Measurements from ENCODE around the gene DNAJC15.
A peak's percentile ranks its signal among the peaks of the same experiment; 100 is the strongest.

The DNAJC15 gene

DNA sequence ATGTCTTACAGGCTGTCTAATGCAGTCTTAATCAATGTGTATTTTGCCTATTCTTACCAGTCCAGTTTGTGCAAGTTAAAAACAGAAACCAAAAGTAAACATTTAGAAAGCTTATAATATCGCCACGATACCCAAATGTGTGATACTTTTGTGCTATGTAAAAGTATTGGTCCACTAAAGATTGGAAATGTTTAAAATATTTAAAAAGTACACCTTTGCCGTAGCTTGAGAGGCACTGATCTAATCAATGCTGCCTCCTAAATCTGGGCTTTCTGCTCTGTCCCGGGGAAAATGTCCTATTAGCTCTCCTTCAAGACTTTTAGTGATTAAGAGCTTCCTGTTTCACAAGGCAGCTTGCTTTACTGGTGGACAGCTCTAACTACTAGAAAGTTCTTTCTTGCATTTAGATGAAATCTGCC, 64.7 kb downstream of the DNAJC15 start:
- DNase-seq = no peak

DNA sequence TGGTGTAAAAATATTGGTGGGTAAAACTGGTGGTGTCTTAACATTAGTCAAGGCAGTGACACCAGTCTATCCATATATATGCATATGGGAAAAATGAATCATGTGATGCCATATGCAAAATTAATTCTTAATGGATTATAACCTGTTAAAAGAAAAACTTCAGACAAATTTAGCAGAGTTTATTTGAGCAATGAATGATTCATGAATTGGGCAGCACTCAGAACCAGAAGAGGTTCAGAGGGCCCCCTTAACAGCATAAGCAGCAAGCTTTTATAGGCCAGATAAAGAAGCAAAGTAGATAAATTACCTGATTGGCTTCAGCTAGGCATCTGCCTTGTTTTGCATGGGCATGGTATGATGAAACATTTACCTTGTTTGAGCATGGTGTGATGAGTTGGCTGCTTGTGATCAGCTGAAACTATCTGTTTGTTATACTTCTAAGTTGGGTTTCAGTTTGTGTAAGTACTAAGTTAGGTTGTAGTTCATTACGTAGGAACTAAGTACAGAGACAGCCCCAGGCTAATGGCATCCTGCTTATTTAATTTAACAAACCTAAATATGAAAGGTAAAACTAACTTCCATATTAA, 66.6 kb downstream of the DNAJC15 start:
- no peak for DNase-seq

GRCh38 chr13:43094901-43095300, 71.5 kb downstream of the DNAJC15 start:
- no peak for DNase-seq

GRCh38 chr13:43095771-43096719, 72.7 kb downstream of the DNAJC15 start:
- no peak for DNase-seq

- no peak for DNase-seq
These were observed 77.3 kb downstream of the DNAJC15 start for GRCh38 chr13:43100667-43101066.

- no peak for DNase-seq
These were observed 78.9 kb downstream of the DNAJC15 start for GRCh38 chr13:43102304-43102703.

DNA sequence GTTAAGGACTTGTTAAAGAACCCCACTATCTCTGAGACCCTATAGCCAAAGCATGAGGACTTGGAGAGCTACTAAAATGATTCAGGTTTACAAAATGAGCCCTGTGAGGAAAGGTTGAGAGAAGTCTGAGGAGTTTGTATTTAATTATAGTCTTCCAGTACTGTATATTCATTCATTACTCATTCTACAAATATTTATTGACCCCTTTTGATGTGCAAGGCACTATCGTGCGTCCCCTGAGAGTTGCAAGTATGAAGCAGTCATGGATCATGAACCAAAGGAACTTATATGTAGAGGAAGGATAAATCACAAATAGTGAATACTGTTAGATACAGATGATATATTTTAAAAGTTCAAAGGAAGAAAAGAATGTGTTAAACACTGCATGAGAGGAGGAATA, 84.4 kb downstream of the DNAJC15 start:
- no peak for DNase-seq

DNA sequence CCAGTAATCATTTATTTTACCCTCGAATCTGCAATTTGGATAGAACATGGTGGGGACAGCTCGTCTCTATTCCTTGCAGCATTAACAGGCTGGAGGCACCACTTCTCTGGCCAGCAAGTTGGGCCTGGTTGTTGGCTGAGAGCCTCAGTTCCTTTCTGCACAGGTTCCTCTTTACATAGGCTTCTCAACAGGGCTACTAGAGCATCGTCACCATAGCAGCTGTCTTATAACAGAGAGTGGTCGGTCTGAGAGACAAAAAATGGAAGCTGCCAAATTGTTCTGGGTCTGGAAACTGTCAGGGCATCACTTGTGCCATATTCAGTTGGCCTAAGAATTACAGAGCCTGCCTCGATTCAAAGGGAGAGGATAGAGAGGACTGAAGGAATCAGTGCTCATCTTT, 86.7 kb downstream of the DNAJC15 start:
- DNase-seq = no peak

- no peak for DNase-seq
These were observed 87.3 kb downstream of the DNAJC15 start for GRCh38 chr13:43110658-43111057.

- DNase-seq = no peak
These were observed 88.4 kb downstream of the DNAJC15 start for GRCh38 chr13:43111559-43112400.

DNA sequence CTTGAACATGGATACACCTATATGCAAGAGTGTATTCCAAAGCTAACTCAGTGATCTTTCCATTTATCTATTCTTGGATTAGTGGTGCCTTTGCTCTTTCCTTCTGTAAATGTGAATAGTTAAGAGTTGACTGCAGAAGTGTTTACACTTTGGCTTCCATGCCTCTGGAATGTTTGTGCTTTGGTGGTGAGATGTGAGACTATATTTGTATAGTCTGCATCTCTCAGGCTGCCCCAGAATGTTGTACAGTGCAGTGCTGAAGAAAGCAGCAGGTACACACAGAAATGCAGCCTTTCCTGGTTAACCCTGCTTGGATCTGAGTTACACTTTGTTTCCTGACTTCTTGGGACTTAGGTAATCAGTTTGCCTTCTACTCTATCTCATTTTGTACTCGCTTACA, 90.2 kb downstream of the DNAJC15 start:
- no peak for DNase-seq

DNA sequence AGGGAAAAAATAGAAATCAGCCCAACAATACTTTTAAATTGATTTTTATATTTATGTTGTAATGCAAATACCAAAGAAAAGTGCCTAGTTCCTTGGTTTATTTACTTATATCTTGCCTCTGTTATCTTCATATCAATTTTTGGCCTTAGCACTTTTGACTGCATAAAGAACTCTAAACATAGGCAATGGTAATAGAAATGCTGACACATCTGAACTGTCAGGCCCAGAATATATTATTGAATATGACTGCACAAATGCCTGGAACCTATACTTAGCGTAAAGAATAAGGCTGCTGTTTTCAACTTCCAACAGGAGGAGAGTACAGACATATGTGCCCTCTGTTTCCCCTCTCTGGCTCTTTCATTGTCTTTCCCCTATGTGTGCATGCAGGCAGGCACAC, 91.1 kb downstream of the DNAJC15 start:
- DNase-seq = no peak

- DNase-seq = no peak
These were observed 91.8 kb downstream of the DNAJC15 start for GRCh38 chr13:43115141-43115540.

DNA sequence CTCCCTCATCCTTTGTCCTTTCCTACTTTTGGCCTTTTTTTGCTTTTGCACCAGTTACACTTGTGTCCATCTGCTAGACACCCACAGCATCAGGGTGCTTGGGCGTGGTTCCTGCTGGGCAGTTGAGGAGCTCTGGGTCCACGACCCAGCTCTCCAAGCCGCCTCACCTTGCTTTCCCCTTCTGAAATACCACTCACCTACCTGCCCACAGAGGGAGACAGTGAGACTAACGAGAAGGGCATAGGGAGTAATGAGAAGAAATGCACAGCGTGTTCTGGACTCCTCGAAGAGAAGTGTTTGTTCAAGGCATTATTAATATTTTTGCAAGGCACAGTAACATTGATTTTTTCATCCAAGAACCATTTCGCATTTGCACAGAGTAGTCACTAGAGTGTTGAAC, 92.9 kb downstream of the DNAJC15 start:
- no peak for DNase-seq

GRCh38 chr13:43118521-43118920, 95.1 kb downstream of the DNAJC15 start:
- DNase-seq = no peak

- DNase-seq = no peak
These were observed 95.8 kb downstream of the DNAJC15 start for GRCh38 chr13:43119206-43119605.

GRCh38 chr13:43122791-43123190, 99.4 kb downstream of the DNAJC15 start:
- peak; percentile 68 for DNase-seq

DNA sequence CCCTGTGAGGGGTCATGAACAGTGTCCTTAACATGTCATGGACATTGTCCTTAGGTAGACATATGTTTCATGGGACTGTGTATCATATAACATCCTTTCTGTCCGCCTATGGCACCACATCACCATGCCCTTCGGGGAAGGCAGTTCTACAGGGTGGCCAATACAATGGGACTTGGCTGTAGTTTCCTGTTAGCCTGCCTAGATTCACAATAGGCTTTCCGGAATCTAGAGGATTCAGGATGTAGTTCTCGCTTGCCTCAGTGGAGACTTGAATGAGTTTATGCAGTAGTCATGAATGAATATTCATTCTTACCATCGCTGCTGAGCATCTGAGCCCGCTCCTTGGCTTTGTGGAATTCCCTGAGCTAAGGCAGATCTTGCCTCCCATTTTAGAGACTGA, 100.5 kb downstream of the DNAJC15 start:
- no peak for DNase-seq

GRCh38 chr13:43124490-43124889, 101.1 kb downstream of the DNAJC15 start:
- no peak for DNase-seq

DNA sequence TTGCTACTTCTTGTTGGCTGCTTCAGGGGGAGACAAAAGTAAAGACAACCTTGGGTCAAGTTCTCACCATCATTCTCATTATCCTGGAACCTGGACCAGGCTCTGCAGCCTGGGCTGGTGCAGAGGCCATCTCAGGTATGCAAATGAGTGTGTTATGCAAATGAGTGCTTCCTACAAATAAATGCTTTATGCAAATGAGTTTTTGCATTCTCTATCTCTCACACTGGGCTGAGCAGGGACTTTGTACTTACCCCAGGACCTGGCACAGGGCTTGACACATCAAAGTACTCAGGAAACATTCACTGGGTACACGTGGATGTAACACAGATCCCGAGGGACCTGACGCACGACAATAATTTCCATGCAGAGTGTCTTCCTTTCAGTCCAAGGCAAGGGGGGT, 103.0 kb downstream of the DNAJC15 start:
- no peak for DNase-seq

DNA sequence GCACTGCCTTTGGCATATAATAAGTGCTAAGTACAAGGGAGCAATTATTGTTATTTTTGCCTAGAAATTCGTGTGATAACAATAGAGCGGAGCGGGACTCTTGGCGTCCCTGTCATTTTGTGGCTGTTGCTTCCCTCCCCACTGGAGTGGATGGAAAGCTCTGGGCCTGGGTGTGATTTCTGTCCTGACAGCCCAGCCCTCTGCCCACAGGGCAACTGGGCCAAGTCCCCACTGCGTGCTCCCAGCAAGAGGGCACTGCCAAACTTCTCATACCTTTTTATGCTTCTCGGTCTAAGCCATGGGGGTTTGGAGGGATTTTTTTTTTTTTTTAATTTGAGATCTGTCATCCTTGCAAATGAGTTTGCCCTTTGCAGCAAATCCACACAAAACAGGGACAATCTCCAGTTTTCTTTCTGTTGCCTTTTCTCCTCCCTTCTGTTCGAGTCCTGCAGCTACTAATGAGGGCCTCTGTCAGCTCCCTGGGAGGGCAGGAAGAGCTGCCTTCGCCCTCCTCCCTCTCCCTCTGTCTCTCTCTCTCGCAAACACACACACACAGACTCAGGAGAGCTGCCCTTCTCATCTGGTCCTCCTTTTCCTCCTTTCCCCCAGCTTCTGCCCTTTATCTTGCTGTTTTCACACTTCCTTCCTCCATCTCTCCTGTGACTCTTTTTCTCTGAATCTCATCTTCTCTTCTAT, 103.9 kb downstream of the DNAJC15 start:
- DNase-seq = no peak

DNA sequence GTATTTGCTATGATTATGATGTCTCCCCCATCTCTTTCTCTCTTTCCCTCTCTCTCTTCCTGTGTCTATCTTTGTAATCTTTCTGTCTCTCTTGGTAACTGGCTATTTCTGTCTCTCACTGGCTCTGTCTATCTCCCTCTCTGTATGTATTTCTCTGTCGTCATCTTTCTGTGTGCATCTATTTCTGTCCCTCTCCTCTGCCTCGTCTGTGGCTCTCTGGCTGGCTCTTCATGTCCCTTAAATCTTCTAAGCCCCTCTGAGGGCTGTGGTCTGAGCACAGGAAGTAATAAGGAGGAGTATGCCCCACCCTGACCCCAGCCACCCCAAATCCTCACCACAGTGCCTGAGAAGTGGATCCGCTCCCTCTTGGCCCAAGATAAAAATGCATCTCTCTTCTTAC, 104.4 kb downstream of the DNAJC15 start:
- DNase-seq = no peak

DNA sequence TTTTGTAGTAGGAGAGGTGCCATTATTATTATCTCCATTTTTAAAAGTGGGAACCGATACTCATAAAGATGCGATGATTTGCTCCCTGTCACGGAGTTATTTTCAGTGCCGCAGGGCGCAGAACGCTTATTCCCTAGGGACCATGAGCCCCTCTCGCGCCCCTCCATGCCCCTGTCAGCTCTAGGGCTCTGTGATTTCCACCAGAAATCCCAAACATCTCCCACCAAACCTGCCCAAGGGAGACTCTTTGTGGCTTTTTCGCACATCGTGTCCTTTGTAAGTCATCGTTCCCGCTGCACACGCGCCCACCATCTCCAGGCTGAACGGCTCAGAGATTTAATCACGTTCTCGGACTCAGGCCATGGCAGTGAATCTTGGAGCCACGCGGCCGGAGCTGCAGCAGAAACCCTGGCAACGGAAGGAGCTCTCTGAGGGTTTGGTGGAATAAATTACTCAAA, 105.1 kb downstream of the DNAJC15 start:
- no peak for DNase-seq

Data from NCI-H1092 (cell line).